Naive thymus-derived CD8-positive, alpha-beta T cell (primary cell): Measurements from ENCODE around the gene SMIM41. TPM values are rescaled to one million over a fixed set of nuclear protein-coding genes. Genes with fewer than 3 reads are reported as not detected.
A peak's percentile ranks its signal among the peaks of the same experiment; 100 is the strongest.

Experiments
- ATAC-seq, 2 donors: fragments of 150-1000 bp; cut with Tn5 transposase in 1 of 2; sonication (Bioruptor Pico), chemical (Tn5 transposase) in 1 of 2; 1 replicate in 1 of 2; 2 replicates in 1 of 2; pipeline ENCODE4 v1.10.0; 2021; ENCODE audit warnings: mild to moderate bottlenecking in 2 of 2, moderate library complexity in 2 of 2
- POLR2A ChIA-PET: fragments of 350-600 bp; sonication (Branson Sonifier 250); formaldehyde crosslinking; loops from one replicate; lab custom pipeline; 2021; ENCODE audit warnings: antibody characterized with exemption; lab: Charles Lee
- DNase-seq, 10 donors: peaks; one replicate each; pipeline versions ENCODE4 v3.0.0 to v3.0.0-alpha.2; 2020 to 2022
- H3K27ac Mint-ChIP-seq, 10 donors: one replicate each; pipeline ENCODE4 v1.8.0; 2020 to 2022; ENCODE audit warnings: mild to moderate bottlenecking in 10 of 10, mixed read lengths in 10 of 10, moderate library complexity in 4 of 10, inconsistent platforms in 1 of 10
- H3K27me3 Mint-ChIP-seq, 5 donors: one replicate each; pipeline ENCODE4 v1.8.0; 2021 to 2022; ENCODE audit warnings: mixed read lengths in 5 of 5
- H3K36me3 Mint-ChIP-seq, 3 donors: one replicate each; pipeline ENCODE4 v1.8.0; 2020 to 2022; ENCODE audit warnings: mixed read lengths in 3 of 3, mild to moderate bottlenecking in 2 of 3, inconsistent platforms in 1 of 3
- H3K4me1 Mint-ChIP-seq, 4 donors: one replicate each; pipeline ENCODE4 v1.8.0; 2021 to 2022; ENCODE audit warnings: mixed read lengths in 4 of 4
- H3K4me3 Mint-ChIP-seq, 10 donors: one replicate each; pipeline ENCODE4 v1.8.0; 2020 to 2022; ENCODE audit warnings: mild to moderate bottlenecking in 10 of 10, mixed read lengths in 10 of 10, moderate library complexity in 6 of 10, inconsistent platforms in 1 of 10
- H3K9me3 Mint-ChIP-seq, 9 donors: one replicate each; pipeline ENCODE4 v1.8.0; 2020 to 2022; ENCODE audit warnings: mixed read lengths in 9 of 9, mild to moderate bottlenecking in 3 of 9, inconsistent platforms in 1 of 9, moderate library complexity in 1 of 9
- polyA plus RNA-seq, 3 donors: library from polyadenylated mRNA; unstranded; fragments of 300-500 nt; fragmentation: Illumina TruSeq; gene quantifications; one replicate each; pipeline ENCODE4 v1.2.3, GENCODE V29; 2021
- total RNA-seq, 8 experiments: library from RNA in 2 of 8; stranded (reverse) in 2 of 8; gene quantifications; one replicate each; pipeline ENCODE4 v1.2.3 and lab custom pipeline; 2021 to 2026

SMIM41 gene
- total and polyA plus RNA-seq, 5 experiments from 2014 or later = not detected

DNA sequence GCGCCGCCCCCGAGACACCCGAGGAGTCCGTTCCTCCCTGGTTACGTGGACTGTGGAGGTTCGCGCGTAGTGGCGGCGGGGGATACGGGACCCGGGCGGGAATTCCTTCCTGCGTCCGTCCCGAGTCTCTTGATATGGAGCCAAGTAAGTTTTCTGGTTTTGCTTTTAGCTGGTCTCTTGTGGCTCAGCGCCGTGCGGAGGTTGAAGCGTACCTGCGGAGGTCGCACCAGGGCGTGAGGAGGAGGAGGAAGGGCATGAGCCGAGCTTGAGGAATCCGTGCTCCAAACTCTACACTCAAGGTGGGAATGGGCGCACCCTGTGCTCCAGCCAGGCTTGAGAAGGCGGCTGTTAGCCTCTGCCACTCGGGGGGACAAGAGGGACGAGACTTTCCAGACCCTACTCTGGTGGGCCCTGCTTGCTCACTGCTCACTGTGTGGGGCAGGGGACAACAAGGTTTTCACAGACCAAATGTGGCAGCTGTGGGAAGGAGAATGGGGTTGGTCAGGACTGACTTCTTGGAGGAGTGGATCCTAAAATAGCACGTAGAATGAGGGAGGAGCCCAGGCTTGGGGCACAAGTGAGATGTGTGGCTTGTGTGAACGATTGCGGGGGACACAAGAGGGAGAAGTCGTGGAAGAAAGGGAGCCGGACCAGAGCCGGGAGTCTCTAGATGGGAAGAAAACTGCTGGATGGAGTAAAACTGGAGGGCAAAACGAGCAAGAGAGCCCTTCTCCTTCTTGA lies 9.1 kb upstream of the SMIM41 start:
- Mint-ChIP-seq H3K9me3 (no peaks in the 10 kb centered on the region), H3K4me1 (peaks cover 36 to 55% (median 54%) of the 10 kb centered on the region in 4 donors), H3K27me3 (no peaks in the 10 kb centered on the region), H3K27ac (peak overlapping the region; percentile 83 to 100 (median 98)), H3K36me3 (peaks cover 0 to 33% (median 8%) of the 10 kb centered on the region in 3 donors), H3K4me3 (peak overlapping the region; percentile 91 to 99 (median 96))
- POLR2A ChIA-PET = interaction anchor here (0.8 to 2.7 kb wide), 15 partner anchors 10 to 249 kb away, joined by 3 to 28 read pairs (median 6); partner anchors contain the start of genes NR4A1 and TAMALIN
- no peak for DNase-seq
- ATAC-seq = peak in 1 of 2 donors; percentile 12

DNA sequence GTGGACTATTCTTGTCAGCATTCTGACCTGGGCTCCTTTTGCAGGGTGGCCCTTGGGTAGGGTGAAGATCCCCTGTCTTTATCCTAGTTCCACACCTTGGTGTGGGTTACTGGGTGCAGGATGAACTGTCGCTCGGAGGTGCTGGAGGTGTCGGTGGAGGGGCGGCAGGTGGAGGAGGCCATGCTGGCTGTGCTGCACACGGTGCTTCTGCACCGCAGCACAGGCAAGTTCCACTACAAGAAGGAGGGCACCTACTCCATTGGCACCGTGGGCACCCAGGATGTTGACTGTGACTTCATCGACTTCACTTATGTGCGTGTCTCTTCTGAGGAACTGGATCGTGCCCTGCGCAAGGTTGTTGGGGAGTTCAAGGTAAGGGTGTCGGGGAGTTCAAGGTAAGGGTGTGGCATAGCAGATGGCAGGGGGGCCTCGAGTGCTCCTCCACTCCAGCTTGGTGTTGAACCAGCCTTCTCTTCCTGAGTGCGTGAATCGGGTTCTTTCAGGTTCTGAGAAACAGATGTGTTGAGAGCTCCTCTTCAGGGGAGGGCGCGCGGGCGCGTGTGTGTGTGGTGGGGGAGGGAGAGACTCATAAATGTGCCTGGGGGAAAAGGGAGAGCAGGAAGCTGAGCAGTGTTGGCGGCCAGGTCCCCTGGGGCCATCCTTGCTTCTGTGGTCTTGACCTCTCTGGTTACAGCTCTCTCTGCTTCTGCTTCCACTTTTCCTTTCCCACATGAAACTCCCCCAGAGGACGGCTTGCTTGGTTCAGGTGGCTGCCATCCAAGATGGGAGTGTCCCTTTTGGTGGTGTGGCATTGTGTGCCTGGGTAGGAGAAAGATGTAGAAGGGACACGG lies 5.7 kb upstream of the SMIM41 start:
- Mint-ChIP-seq H3K9me3 (no peaks in the 10 kb centered on the region), H3K4me3 (peak overlapping the region in 7 of 10 donors; percentile 10 to 77 (median 24)), H3K36me3 (peaks cover 0 to 66% (median 13%) of the 10 kb centered on the region in 3 donors), H3K27ac (peak overlapping the region in 9 of 10 donors; percentile 0 to 80 (median 39)), H3K4me1 (peaks cover 36 to 61% (median 55%) of the 10 kb centered on the region in 4 donors), H3K27me3 (no peaks in the 10 kb centered on the region)
- DNase-seq = peak in 1 of 10 donors; percentile 31
- POLR2A ChIA-PET = interaction anchor here (1.0 kb wide), 1 partner anchor 51 kb away, joined by 3 read pairs; no protein-coding TSS in a partner anchor
- no peak for ATAC-seq

DNA sequence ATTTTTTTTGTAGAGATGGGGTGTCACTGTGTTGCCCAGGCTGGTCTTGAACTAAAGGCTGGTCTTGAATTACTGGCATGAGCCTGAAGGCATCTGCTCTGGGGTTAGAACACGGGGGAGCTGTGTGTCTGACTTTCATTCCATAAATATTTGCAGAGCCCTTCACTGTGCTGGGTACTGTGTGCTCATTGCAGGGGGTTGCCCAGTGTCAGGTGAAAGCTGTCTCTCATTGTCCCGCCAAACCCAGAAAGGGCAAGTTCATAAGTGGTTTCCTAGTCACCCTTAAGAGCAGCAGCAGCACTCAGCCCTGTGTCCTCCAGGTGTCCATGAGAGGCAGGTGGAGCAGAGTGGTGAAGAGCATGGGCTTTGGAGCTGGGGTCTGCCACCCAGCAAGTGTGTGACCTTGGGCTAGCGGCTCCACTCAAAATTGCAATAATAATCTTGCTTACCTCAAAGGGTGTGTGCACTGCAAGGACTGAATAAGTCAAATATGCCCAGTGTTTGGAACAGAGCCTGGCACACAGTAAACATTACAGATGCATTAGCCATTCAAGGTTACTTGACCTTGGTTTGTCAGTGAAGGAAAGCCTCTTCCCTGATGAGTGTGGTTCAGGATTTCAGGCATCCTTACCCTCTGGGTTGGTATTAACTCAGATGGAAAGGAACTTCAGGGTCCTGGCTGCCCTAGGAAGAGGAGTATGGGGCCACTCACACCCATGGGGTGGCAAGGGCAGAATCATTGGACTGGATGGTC lies 4.4 kb upstream of the SMIM41 start:
- peaks cover 0 to 66% (median 13%) of the 10 kb centered on the region in 3 donors for H3K36me3 Mint-ChIP-seq
- DNase-seq = peak in 1 of 10 donors; percentile 40
- H3K27me3 Mint-ChIP-seq = no peaks in the 10 kb centered on the region
- no peaks in the 10 kb centered on the region for H3K9me3 Mint-ChIP-seq
- peak overlapping the region in 1 of 10 donors; percentile 35 for H3K27ac Mint-ChIP-seq
- peaks cover 32 to 52% (median 44%) of the 10 kb centered on the region in 4 donors for H3K4me1 Mint-ChIP-seq
- POLR2A ChIA-PET = no interaction called here
- ATAC-seq = no peak
- peak overlapping the region in 1 of 10 donors; percentile 52 for H3K4me3 Mint-ChIP-seq

DNA sequence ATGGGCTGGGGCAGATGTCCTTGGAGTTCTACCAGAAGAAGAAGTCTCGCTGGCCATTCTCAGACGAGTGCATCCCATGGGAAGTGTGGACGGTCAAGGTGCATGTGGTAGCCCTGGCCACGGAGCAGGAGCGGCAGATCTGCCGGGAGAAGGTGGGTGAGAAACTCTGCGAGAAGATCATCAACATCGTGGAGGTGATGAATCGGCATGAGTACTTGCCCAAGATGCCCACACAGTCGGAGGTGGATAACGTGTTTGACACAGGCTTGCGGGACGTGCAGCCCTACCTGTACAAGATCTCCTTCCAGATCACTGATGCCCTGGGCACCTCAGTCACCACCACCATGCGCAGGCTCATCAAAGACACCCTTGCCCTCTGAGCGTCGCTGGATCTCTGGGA lies 2.7 kb upstream of the SMIM41 start:
- POLR2A ChIA-PET = no interaction called here
- H3K9me3 Mint-ChIP-seq = no peaks in the 10 kb centered on the region
- H3K27ac Mint-ChIP-seq = peak overlapping the region in 1 of 10 donors; percentile 31
- no peak overlapping the region for H3K4me3 Mint-ChIP-seq
- H3K27me3 Mint-ChIP-seq = no peaks in the 10 kb centered on the region
- DNase-seq (peak in 1 of 10 donors; percentile 58), ATAC-seq (no peak)
- H3K4me1 Mint-ChIP-seq = peaks cover 26 to 41% (median 35%) of the 10 kb centered on the region in 4 donors
- H3K36me3 Mint-ChIP-seq = peaks cover 0 to 64% (median 13%) of the 10 kb centered on the region in 3 donors

DNA sequence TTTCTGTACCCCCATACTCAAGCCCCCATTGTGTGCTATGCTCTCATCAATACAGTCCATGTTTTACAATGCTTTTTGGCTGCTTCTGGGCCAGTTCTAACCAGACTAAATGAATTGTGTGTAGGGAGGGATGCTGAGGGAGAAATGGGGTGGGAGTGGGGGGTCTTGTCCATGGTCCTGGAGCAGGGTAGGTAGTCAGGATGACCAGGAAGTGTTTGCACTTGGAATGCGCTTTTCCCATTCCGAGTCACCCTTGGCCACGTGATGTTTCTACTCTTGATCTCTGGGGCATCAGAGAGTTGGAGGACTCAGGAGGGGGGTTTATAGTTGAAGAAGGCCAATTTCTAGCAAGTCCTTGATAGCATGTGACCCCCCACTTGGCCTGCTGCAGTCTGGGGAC lies 1.2 kb upstream of the SMIM41 start:
- DNase-seq (no peak), ATAC-seq (no peak)
- no peaks in the 10 kb centered on the region for H3K9me3 Mint-ChIP-seq
- H3K27me3 Mint-ChIP-seq = peaks cover 0 to under 1% (median 0%) of the 10 kb centered on the region in 5 donors
- POLR2A ChIA-PET = no interaction called here
- H3K27ac Mint-ChIP-seq = peak overlapping the region in 1 of 10 donors; percentile 80
- H3K4me1 Mint-ChIP-seq = peaks cover 17 to 39% (median 30%) of the 10 kb centered on the region in 4 donors
- H3K4me3 Mint-ChIP-seq = no peak overlapping the region
- H3K36me3 Mint-ChIP-seq = peaks cover 0 to 54% (median 13%) of the 10 kb centered on the region in 3 donors

DNA sequence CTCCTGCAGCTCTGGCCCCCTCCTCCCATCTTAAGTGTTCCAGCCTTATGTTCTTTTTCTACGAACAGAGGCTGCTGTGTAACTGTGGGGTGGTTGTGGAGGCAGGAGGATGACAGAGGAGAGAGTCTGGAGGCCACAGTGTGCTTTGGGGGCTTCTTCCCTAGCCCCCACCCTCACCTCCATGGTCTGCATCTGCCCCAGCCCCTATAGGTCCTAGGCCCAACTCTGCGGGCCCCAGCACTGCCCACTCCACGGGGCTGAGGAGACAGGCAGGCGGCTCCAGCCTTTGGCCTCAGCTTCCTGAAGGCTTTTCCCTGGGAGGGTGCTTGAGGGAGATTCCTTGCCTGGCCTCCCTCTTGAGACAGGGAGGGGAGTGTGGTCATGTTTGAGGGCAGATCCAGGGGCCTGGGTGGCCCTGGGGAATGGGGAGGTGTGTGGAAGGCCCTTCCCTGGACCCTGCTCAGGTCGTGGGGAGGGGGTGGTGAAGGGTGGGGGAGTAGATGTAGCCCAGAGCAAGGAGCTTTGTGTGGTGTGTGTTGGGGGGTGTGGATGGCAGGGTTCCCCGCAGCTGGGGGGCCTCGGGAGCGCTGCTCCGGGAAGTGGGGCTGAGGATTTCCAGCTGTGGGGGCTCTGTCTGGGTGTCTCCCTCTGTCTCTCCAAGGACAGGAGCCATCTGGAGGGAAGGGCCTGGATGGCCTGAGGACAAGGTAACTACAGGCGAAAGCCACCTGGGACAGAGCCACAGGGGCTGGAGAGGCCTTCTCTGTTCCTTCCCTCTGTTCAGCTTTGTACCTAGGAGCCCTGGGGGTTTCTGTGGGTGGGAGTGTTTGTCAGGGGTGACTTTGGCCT lies 1.1 kb downstream of the SMIM41 start:
- Mint-ChIP-seq H3K27ac (peak overlapping the region in 1 of 10 donors; percentile 15), H3K4me3 (no peak overlapping the region), H3K4me1 (peaks cover 13 to 25% (median 18%) of the 10 kb centered on the region in 4 donors), H3K36me3 (peaks cover 0 to 30% (median 5%) of the 10 kb centered on the region in 3 donors), H3K9me3 (no peaks in the 10 kb centered on the region), H3K27me3 (peaks cover 0 to 6% (median 0%) of the 10 kb centered on the region in 5 donors)
- DNase-seq (peak in 1 of 10 donors; percentile 59), ATAC-seq (no peak)
- POLR2A ChIA-PET = interaction anchor here (0.9 to 3.2 kb wide), 4 partner anchors 48 to 58 kb away, joined by 3 to 29 read pairs (median 4); no protein-coding TSS in a partner anchor

DNA sequence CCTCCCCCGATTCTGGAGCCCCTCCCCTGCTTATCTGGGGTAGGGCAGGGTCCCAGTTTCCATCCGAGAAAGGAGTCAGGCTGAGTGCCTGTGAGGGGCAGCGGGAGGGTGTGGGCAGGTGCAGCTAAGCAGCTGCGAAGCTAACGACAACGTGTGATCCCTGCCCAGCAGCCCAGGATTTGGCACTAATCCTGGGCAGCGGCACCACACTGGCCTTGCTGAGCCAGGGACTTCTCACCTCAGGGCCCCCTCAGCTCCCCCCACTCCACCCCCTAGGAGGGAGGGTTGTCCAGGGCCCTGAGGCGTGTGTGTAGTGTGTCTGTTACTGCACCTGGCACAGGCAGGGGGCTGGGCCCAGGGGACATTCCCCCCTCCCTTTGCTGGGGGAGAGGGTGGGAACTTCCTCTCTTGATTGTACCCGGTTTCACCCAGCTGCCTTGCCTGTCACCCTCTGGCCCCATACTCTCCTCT lies 1.8 kb downstream of the SMIM41 start:
- H3K4me3 Mint-ChIP-seq = peak overlapping the region in 3 of 10 donors; percentile 4 to 57 (median 9)
- H3K9me3 Mint-ChIP-seq = no peaks in the 10 kb centered on the region
- peaks cover 13 to 25% (median 18%) of the 10 kb centered on the region in 4 donors for H3K4me1 Mint-ChIP-seq
- peaks cover 0 to 6% (median 0%) of the 10 kb centered on the region in 5 donors for H3K27me3 Mint-ChIP-seq
- POLR2A ChIA-PET = interaction anchor here (0.9 to 3.2 kb wide), 6 partner anchors 49 to 61 kb away, joined by 3 to 29 read pairs (median 4); no protein-coding TSS in a partner anchor
- peaks cover 0 to 23% (median 5%) of the 10 kb centered on the region in 3 donors for H3K36me3 Mint-ChIP-seq
- H3K27ac Mint-ChIP-seq = peak overlapping the region in 2 of 10 donors; percentile 8 to 40
- ATAC-seq = peak; percentile 56 to 67
- DNase-seq = peak in 6 of 10 donors; percentile 17 to 67 (median 31)

DNA sequence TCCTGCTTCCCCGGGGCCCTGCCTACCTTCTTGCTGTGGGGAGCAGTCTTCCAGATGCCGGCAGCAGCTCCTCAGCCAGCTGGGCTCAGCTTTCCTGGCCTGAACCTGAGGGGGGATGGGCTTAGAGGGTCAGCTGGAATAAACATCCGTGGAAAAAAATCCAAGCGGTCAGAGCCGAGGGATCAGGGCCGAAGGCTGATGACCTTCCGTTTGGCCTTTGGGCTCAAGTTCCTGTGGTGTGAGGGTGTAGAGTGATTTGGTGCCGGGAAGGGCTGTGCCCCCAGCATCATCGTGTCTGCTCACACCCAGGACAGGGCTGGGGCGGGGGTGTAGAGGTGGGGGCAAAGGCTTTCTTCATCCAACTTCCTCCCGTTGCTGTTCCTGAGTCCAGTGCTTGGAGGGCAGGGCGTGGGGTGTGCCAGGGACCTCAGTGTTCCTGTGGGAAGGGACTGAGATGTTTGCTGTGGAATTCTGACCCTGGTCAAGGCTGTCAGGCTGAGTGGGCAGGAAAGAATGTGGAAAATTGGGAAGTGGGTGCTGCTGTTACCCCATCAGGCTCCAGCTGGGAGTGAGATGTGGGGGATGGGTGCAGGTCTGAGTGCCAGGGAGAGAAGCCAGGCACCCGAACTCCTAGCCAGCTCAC lies 2.6 kb downstream of the SMIM41 start:
- Mint-ChIP-seq H3K27me3 (peaks cover 0 to 6% (median 2%) of the 10 kb centered on the region in 5 donors), H3K4me3 (no peak overlapping the region), H3K9me3 (no peaks in the 10 kb centered on the region), H3K27ac (peak overlapping the region in 2 of 10 donors; percentile 67 to 80), H3K4me1 (peaks cover 13 to 25% (median 18%) of the 10 kb centered on the region in 4 donors), H3K36me3 (peaks cover 0 to 15% (median 3%) of the 10 kb centered on the region in 3 donors)
- DNase-seq (peak in 1 of 10 donors; percentile 45), ATAC-seq (no peak)
- POLR2A ChIA-PET = interaction anchor here (1.1 to 3.2 kb wide), 5 partner anchors 12 to 62 kb away, joined by 3 to 29 read pairs (median 3); partner anchors contain the start of gene ATG101

DNA sequence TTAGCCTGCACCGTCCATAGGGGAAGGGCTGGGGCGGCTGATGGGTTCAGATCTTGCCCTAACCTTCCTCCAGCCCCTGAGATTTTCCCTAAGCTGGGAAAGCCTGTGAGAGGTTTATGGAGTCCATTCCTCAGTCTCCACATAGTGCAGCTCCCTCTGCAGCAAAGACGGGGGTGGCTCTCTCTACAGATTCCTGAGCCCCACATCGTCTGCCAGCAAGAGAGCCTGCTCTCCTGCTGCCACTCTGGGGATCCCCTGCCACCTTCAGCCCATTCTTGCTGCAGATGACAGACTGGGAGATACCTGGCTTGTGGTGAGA lies 3.1 kb downstream of the SMIM41 start:
- Mint-ChIP-seq H3K9me3 (no peaks in the 10 kb centered on the region), H3K27me3 (peaks cover 0 to 7% (median 5%) of the 10 kb centered on the region in 5 donors), H3K36me3 (peaks cover 0 to 10% (median 3%) of the 10 kb centered on the region in 3 donors), H3K4me3 (no peak overlapping the region), H3K27ac (no peak overlapping the region), H3K4me1 (peaks cover 13 to 25% (median 17%) of the 10 kb centered on the region in 4 donors)
- POLR2A ChIA-PET = interaction anchor here (1.1 to 3.2 kb wide), 5 partner anchors 13 to 63 kb away, joined by 3 to 29 read pairs (median 3); partner anchors contain the start of gene ATG101
- no peak for ATAC-seq
- DNase-seq = peak in 1 of 10 donors; percentile 23

DNA sequence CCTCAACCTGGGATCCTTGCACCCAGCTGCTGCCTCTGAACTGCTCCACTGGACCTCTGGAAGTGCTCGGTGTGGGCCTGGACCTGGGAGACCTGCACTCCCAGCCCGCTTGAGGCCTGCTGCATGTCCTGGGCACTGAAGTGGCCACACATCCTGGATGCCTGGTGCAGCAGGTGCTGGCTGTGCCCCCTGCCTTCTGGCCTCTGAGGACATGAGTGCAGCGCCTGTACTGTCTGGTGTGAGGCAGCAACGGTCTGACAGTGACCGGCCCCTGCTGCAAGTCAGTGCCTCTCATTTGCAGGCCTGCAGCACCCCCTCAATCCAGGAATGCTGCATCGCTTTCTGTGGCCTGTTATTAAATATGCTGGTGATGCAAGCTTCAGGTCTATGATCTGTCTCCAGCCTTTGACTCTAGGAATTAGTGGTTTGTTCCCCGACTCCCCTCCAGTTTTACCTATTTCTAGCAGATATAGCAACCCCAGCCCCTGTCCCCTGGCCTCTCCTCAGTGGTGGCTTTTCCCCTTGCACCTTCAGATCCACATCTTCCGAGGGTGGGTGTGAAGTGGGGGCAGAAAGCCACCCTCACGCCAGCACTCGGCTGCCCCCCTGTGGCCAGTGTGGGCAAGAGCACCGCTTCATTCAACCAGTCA lies 3.6 kb downstream of the SMIM41 start:
- Mint-ChIP-seq H3K9me3 (no peaks in the 10 kb centered on the region), H3K36me3 (peaks cover 0 to 5% (median 0%) of the 10 kb centered on the region in 3 donors), H3K4me1 (peaks cover 10 to 27% (median 15%) of the 10 kb centered on the region in 4 donors), H3K27ac (peak overlapping the region in 7 of 10 donors; percentile 10 to 81 (median 55)), H3K27me3 (peaks cover 3 to 11% (median 8%) of the 10 kb centered on the region in 5 donors), H3K4me3 (peak overlapping the region in 2 of 10 donors; percentile 19 to 71)
- DNase-seq (peak; percentile 55 to 82 (median 72)), ATAC-seq (peak; percentile 84 to 90)
- POLR2A ChIA-PET = interaction anchor here (1.1 to 3.2 kb wide), 4 partner anchors 13 to 60 kb away, joined by 3 to 29 read pairs (median 4); partner anchors contain the start of gene ATG101
